H1 (cell line): ENCODE measurements around the gene CYP17A1. TPM values are rescaled to one million over a fixed set of nuclear protein-coding genes. Genes with fewer than 3 reads are reported as not detected.

ENCODE experiments used
- CHD1 ChIP-seq: IDR thresholded peaks from 2 replicates; pipeline ENCODE4 v1.6.1; 2012; ENCODE audit warnings: low read depth, low read length, improper control_type of control experiment
- CHD2 ChIP-seq: IDR thresholded peaks from 2 replicates; pipeline ENCODE4 v1.6.1; 2012; ENCODE audit warnings: low read length, improper control_type of control experiment
- SP1 ChIP-seq: IDR thresholded peaks from 2 replicates; pipeline ENCODE4 v1.6.1; 2011; ENCODE audit warnings: low read depth, low read length
- SP4 ChIP-seq: IDR thresholded peaks from 2 replicates; pipeline ENCODE4 v1.6.1; 2012; ENCODE audit warnings: low read length, inconsistent platforms
- YY1 ChIP-seq: IDR thresholded peaks from 2 replicates; pipeline ENCODE4 v1.6.1; 2011; ENCODE audit warnings: low read depth, mild to moderate bottlenecking, low read length
- polyA plus RNA-seq, 7 experiments: library from polyadenylated mRNA; depleted of rRNA in 3 of 7; stranded (reverse) in 5 of 7; unstranded in 2 of 7; fragments of >200 nt in 5 of 7; fragments of 200-250 nt in 2 of 7; gene quantifications; 1 replicate in 5 of 7; 2 replicates in 1 of 7; 4 replicates in 1 of 7; pipeline versions ENCODE4 v1.2.1 to v1.2.3, GENCODE V29; 2011 to 2013; ENCODE audit warnings: missing spikeins in 2 of 7, mixed read lengths in 2 of 7
- total RNA-seq: library from RNA; stranded (reverse); fragmentation: NEBNext Ultra II Directional; extraction: Animal tissue kit (Norgen Biotek cat#: 25700); gene quantifications from 2 replicates; pipeline ENCODE4 v1.2.1, GENCODE V29; 2021
- TF ChIP-seq, protein P1 (sequence below): IDR thresholded peaks from 2 replicates; pipeline ENCODE4 v1.6.1; 2011; ENCODE audit warnings: low read length, improper control_type of control experiment
- TF ChIP-seq, protein P2 (sequence below): fragments of 300-600 bp; sonication (generic); IDR thresholded peaks from 2 replicates; pipeline ENCODE4 v1.7.1; 2012; ENCODE audit warnings: low read length, moderate library complexity, mild to moderate bottlenecking, inconsistent platforms; ENCODE audit not compliant: insufficient replicate concordance

The CYP17A1 gene
- total and polyA plus RNA-seq, 2 of the 8 experiments (the other 6 are each of a cell fraction or from before 2014, with no cell fraction given), result not detected

DNA sequence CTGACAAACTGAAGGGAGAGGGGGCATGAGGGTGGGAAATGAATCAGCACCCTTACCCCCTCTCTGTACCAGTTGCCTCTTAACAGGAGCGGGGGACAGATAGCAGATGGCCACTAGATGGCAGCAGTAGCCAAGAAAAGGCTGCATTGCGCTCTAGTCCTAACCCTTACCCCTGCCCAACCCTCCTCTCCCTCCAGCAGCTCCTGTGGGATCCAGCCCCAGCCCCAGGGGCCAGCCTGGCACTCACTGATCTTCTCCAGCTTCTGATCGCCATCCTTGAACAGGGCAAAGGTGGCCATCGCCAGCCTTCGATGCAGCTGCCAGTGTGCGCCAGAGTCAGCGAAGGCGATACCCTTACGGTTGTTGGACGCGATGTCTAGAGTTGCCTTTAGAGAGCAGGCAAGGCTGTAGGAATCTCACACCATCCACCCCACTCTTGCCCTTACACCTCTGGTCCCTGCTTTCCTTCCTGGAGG lies 2.2 kb downstream of the CYP17A1 start (continued):
- TF ChIP-seq, protein P1, sequence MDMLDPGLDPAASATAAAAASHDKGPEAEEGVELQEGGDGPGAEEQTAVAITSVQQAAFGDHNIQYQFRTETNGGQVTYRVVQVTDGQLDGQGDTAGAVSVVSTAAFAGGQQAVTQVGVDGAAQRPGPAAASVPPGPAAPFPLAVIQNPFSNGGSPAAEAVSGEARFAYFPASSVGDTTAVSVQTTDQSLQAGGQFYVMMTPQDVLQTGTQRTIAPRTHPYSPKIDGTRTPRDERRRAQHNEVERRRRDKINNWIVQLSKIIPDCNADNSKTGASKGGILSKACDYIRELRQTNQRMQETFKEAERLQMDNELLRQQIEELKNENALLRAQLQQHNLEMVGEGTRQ, result no peak
- TF ChIP-seq CHD1 (no peak), CHD2 (no peak), SP1 (no peak), SP4 (no peak), YY1 (peak; percentile 59; the same call in 1 of the 2 replicates)
- TF ChIP-seq, protein P2, sequence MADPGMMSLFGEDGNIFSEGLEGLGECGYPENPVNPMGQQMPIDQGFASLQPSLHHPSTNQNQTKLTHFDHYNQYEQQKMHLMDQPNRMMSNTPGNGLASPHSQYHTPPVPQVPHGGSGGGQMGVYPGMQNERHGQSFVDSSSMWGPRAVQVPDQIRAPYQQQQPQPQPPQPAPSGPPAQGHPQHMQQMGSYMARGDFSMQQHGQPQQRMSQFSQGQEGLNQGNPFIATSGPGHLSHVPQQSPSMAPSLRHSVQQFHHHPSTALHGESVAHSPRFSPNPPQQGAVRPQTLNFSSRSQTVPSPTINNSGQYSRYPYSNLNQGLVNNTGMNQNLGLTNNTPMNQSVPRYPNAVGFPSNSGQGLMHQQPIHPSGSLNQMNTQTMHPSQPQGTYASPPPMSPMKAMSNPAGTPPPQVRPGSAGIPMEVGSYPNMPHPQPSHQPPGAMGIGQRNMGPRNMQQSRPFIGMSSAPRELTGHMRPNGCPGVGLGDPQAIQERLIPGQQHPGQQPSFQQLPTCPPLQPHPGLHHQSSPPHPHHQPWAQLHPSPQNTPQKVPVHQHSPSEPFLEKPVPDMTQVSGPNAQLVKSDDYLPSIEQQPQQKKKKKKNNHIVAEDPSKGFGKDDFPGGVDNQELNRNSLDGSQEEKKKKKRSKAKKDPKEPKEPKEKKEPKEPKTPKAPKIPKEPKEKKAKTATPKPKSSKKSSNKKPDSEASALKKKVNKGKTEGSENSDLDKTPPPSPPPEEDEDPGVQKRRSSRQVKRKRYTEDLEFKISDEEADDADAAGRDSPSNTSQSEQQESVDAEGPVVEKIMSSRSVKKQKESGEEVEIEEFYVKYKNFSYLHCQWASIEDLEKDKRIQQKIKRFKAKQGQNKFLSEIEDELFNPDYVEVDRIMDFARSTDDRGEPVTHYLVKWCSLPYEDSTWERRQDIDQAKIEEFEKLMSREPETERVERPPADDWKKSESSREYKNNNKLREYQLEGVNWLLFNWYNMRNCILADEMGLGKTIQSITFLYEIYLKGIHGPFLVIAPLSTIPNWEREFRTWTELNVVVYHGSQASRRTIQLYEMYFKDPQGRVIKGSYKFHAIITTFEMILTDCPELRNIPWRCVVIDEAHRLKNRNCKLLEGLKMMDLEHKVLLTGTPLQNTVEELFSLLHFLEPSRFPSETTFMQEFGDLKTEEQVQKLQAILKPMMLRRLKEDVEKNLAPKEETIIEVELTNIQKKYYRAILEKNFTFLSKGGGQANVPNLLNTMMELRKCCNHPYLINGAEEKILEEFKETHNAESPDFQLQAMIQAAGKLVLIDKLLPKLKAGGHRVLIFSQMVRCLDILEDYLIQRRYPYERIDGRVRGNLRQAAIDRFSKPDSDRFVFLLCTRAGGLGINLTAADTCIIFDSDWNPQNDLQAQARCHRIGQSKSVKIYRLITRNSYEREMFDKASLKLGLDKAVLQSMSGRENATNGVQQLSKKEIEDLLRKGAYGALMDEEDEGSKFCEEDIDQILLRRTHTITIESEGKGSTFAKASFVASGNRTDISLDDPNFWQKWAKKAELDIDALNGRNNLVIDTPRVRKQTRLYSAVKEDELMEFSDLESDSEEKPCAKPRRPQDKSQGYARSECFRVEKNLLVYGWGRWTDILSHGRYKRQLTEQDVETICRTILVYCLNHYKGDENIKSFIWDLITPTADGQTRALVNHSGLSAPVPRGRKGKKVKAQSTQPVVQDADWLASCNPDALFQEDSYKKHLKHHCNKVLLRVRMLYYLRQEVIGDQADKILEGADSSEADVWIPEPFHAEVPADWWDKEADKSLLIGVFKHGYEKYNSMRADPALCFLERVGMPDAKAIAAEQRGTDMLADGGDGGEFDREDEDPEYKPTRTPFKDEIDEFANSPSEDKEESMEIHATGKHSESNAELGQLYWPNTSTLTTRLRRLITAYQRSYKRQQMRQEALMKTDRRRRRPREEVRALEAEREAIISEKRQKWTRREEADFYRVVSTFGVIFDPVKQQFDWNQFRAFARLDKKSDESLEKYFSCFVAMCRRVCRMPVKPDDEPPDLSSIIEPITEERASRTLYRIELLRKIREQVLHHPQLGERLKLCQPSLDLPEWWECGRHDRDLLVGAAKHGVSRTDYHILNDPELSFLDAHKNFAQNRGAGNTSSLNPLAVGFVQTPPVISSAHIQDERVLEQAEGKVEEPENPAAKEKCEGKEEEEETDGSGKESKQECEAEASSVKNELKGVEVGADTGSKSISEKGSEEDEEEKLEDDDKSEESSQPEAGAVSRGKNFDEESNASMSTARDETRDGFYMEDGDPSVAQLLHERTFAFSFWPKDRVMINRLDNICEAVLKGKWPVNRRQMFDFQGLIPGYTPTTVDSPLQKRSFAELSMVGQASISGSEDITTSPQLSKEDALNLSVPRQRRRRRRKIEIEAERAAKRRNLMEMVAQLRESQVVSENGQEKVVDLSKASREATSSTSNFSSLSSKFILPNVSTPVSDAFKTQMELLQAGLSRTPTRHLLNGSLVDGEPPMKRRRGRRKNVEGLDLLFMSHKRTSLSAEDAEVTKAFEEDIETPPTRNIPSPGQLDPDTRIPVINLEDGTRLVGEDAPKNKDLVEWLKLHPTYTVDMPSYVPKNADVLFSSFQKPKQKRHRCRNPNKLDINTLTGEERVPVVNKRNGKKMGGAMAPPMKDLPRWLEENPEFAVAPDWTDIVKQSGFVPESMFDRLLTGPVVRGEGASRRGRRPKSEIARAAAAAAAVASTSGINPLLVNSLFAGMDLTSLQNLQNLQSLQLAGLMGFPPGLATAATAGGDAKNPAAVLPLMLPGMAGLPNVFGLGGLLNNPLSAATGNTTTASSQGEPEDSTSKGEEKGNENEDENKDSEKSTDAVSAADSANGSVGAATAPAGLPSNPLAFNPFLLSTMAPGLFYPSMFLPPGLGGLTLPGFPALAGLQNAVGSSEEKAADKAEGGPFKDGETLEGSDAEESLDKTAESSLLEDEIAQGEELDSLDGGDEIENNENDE, result no peak
